Kidney epithelial cell (primary cell): ENCODE measurements around the gene SRSF4. TPM values are rescaled to one million over a fixed set of nuclear protein-coding genes. Genes with fewer than 3 reads are reported as not detected.

Source experiments
- DNase-seq: peaks from one replicate; pipeline ENCODE4 v3.0.0-alpha.2; 2010; ENCODE audit warnings: low read depth
- H3K27me3 ChIP-seq: 2 replicates; pipeline ENCODE4 v1.6.0; 2011; ENCODE audit warnings: low read length; ENCODE audit not compliant: control insufficient read depth, insufficient read depth
- H3K36me3 ChIP-seq: 2 replicates; pipeline ENCODE4 v1.5.1; 2011; ENCODE audit warnings: low read length; ENCODE audit not compliant: control insufficient read depth, insufficient read depth
- H3K4me3 ChIP-seq: 2 replicates; pipeline ENCODE4 v1.5.1; 2011; ENCODE audit warnings: low read depth, mild to moderate bottlenecking, control low read depth, low read length
- total RNA-seq: library from RNA; depleted of rRNA; stranded (reverse); fragments of >200 nt; gene quantifications from 2 replicates; pipeline ENCODE4 v1.2.3, GENCODE V29; 2015
- TF ChIP-seq, protein P1 (sequence below): IDR thresholded peaks from 2 replicates; pipeline ENCODE4 v1.5.1; 2011; ENCODE audit warnings: mild to moderate bottlenecking, moderate library complexity, low read length, control low read depth, inconsistent platforms; ENCODE audit not compliant: insufficient read depth, poor library complexity, severe bottlenecking

The SRSF4 gene
- total RNA-seq, 1 donor from 2014 or later = 40.2 TPM

GRCh38 chr1:29145739-29146437 is 35.8 kb downstream of the SRSF4 start:
- TF ChIP-seq, protein P1, sequence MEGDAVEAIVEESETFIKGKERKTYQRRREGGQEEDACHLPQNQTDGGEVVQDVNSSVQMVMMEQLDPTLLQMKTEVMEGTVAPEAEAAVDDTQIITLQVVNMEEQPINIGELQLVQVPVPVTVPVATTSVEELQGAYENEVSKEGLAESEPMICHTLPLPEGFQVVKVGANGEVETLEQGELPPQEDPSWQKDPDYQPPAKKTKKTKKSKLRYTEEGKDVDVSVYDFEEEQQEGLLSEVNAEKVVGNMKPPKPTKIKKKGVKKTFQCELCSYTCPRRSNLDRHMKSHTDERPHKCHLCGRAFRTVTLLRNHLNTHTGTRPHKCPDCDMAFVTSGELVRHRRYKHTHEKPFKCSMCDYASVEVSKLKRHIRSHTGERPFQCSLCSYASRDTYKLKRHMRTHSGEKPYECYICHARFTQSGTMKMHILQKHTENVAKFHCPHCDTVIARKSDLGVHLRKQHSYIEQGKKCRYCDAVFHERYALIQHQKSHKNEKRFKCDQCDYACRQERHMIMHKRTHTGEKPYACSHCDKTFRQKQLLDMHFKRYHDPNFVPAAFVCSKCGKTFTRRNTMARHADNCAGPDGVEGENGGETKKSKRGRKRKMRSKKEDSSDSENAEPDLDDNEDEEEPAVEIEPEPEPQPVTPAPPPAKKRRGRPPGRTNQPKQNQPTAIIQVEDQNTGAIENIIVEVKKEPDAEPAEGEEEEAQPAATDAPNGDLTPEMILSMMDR = no peak
- Histone ChIP-seq H3K4me3 (no peak overlapping the region), H3K36me3 (peaks cover 2% of the 10 kb centered on the region), H3K27me3 (no peaks in the 10 kb centered on the region)
- no peak for DNase-seq

- TF ChIP-seq, protein P1 = no peak
- H3K36me3 ChIP-seq = peaks cover 2% of the 10 kb centered on the region
- no peak for DNase-seq
These were observed 37.5 kb downstream of the SRSF4 start for GRCh38 chr1:29144178-29144577.

DNA sequence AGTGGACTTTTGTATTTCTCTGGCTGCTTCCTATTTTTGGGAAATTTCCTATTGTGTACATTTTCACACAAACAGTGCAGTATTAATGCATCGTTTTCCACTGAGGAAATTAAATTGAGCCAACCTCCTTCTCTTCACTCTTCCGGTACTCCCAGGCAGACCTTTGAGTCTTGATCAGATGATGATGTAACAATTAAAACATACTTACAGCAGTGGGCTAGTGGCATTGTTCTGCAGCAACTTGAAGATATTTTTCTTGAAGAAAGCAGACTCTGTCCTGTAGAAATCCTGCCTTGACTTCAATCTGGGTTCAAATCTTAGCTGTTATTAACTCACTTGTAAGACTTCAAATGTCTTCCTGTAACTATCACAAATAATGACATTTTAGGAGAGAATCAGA is 39.0 kb downstream of the SRSF4 start:
- TF ChIP-seq, protein P1 = no peak
- no peak overlapping the region for H3K4me3 ChIP-seq
- no peaks in the 10 kb centered on the region for H3K27me3 ChIP-seq
- DNase-seq = no peak
- H3K36me3 ChIP-seq = peaks cover 2% of the 10 kb centered on the region

More at GRCh38 chr1:29144178-29144577, 37.5 kb downstream of the SRSF4 start:
- no peak overlapping the region for H3K4me3 ChIP-seq
- no peaks in the 10 kb centered on the region for H3K27me3 ChIP-seq

DNA sequence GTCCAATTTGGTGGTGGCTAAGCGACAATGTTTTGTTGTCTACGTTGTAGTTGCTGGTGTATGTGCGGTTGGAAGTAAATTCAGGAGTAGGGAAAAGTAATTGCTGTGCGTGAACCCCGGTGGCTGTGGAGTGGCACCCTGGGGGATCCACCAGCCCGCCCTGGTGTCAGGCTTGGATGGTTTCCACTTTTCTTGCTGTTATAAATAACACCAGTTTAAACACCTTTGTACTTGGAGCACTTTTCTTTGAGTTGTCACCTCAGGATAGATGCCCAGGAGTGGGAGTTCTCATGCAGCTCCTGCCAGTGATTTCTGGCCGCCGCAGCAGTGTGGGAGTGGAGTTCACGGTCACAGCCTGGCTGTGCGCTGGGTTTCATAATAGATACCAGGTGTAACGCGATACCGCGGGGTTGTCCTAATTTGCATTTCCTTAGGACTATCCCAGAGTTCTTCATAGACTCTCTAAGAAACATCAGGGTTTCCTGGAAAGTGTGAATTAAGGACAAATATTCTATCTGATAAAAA is 45.2 kb downstream of the SRSF4 start:
- TF ChIP-seq, protein P1 = no peak
- DNase-seq = no peak

GRCh38 chr1:29134695-29135028 is 47.0 kb downstream of the SRSF4 start:
- no peak for DNase-seq
- no peaks in the 10 kb centered on the region for H3K36me3 ChIP-seq
- no peak overlapping the region for H3K4me3 ChIP-seq
- TF ChIP-seq, protein P1 = no peak
- peaks cover 11% of the 10 kb centered on the region for H3K27me3 ChIP-seq

More for the DNA sequence above, 45.2 kb downstream of the SRSF4 start:
- peaks cover 11% of the 10 kb centered on the region for H3K27me3 ChIP-seq
- no peak overlapping the region for H3K4me3 ChIP-seq
- H3K36me3 ChIP-seq = no peaks in the 10 kb centered on the region
